ENCODE measurements around the gene SRCIN1. TPM values are rescaled to one million over a fixed set of nuclear protein-coding genes. Genes with fewer than 3 reads are reported as not detected.

The SRCIN1 gene
- total RNA-seq, 1 donor from 2014 or later = 2.1 TPM

DNA sequence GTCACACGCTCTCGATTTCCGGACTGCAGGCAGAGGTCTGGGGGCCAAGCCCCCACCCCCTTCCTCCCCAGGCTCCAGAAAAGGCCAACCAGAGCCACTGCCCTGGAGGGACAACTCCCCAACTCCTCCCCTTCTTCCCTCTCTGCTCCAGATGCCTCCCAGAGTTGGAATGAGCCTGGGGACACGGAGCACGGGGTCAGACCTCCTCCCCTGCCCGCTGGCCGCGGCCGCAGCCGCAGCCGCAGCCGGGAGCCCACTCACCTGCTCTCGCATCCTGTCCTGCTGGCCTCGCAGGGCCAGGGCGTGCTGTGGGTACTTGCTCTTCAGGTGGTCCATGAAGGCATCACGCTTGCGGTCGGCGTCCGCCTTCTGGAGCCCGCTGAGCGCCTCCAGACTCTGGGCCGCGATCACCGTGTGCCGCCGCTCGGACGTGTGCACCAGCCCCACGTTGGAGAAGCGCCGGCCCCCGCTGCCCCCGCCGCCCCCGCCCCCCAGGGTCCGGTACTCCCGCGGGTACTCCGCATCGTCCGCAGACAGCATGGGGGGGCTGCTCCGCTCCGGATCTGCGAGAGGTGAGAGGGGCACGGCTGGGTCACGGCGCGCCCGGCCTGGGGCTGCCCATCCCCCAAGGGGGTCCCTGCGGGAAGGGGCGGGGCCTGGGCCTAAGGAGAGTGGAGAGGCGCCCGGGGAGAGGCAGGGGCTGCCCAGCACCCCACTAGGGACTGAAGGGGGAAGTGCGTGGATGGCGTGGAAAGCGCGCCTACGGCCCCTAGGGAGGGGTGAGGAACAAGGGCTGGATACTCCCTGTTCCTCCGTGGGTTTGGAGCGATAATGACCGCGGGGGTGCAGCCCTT is 27.3 kb downstream of the SRCIN1 start:
- intact Hi-C loops (cut with DNase I) = no loop called here
- H3K4me1 ChIP-seq = peaks cover 10% of the 10 kb centered on the region
- DNase-seq (no peak), ATAC-seq (no peak)
- peaks cover 77% of the 10 kb centered on the region for H3K27me3 ChIP-seq
- no peaks in the 10 kb centered on the region for H3K9me3 ChIP-seq
- H3K36me3 ChIP-seq = no peaks in the 10 kb centered on the region
- H3K4me3 ChIP-seq = no peak overlapping the region
- TF ChIP-seq, protein P1, sequence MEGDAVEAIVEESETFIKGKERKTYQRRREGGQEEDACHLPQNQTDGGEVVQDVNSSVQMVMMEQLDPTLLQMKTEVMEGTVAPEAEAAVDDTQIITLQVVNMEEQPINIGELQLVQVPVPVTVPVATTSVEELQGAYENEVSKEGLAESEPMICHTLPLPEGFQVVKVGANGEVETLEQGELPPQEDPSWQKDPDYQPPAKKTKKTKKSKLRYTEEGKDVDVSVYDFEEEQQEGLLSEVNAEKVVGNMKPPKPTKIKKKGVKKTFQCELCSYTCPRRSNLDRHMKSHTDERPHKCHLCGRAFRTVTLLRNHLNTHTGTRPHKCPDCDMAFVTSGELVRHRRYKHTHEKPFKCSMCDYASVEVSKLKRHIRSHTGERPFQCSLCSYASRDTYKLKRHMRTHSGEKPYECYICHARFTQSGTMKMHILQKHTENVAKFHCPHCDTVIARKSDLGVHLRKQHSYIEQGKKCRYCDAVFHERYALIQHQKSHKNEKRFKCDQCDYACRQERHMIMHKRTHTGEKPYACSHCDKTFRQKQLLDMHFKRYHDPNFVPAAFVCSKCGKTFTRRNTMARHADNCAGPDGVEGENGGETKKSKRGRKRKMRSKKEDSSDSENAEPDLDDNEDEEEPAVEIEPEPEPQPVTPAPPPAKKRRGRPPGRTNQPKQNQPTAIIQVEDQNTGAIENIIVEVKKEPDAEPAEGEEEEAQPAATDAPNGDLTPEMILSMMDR (IDR thresholded peaks at IDR 0.05) = no peak
- H3K27ac ChIP-seq = no peak overlapping the region

DNA sequence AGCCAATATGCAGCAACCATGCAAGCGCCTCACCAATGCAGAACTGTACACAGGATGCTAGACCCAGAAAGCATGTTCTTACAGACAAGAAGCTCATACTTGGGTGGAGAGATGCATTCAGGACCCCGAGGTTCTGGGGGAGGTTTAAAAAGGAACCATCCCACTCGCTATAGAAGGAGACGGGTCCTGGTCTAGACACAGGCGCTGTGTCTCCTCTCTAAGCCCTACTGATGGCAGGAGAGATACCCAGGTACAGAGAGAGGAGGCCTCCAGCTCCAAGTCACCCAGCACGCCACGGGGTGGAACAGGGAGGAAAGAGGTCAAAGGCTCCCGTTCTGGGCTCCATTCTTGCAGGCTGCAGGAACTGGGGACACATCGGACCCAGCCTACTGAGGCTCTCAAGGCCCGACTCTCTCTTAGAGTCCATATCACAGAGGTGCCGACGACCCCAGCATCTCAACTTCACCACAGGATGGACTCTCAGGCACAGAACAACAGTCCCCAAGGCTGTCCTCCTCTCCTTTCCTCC is 28.0 kb downstream of the SRCIN1 start:
- H3K4me3 ChIP-seq = no peak overlapping the region
- no peak for ATAC-seq
- H3K4me1 ChIP-seq = peaks cover 10% of the 10 kb centered on the region
- intact Hi-C loops (cut with DNase I) = no loop called here
- TF ChIP-seq, protein P1 (IDR thresholded peaks at IDR 0.05) = no peak
- H3K9me3 ChIP-seq = no peaks in the 10 kb centered on the region
- no peak for DNase-seq
- H3K27me3 ChIP-seq = peaks cover 83% of the 10 kb centered on the region
- H3K27ac ChIP-seq = no peak overlapping the region
- H3K36me3 ChIP-seq = no peaks in the 10 kb centered on the region

DNA sequence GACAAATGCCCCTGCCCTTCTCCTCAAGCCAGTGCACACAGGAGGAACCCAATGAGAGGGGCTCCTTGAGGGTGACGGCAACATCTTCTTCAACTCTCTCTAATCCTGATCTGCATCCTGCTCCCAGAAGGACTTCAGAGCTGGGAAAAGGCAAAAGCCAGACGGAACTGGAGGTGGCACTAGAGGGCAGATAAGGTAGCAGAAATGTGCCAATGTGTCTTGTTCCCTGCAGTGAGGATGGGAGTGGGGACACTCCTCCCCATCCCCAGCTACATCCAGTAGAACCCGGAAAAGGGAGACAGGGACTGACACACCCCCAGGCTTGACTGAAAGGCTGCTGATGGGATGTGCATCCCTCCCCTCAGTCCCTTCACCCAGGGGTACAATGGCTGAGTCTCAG is 28.5 kb downstream of the SRCIN1 start:
- TF ChIP-seq, protein P1 (IDR thresholded peaks at IDR 0.05) = no peak
- Histone ChIP-seq H3K4me3 (no peak overlapping the region), H3K27me3 (peaks cover 86% of the 10 kb centered on the region), H3K36me3 (no peaks in the 10 kb centered on the region), H3K27ac (no peak overlapping the region), H3K9me3 (no peaks in the 10 kb centered on the region), H3K4me1 (peaks cover 12% of the 10 kb centered on the region)
- intact Hi-C loops (cut with DNase I) = no loop called here
- no peak for DNase-seq
- ATAC-seq = no peak

DNA sequence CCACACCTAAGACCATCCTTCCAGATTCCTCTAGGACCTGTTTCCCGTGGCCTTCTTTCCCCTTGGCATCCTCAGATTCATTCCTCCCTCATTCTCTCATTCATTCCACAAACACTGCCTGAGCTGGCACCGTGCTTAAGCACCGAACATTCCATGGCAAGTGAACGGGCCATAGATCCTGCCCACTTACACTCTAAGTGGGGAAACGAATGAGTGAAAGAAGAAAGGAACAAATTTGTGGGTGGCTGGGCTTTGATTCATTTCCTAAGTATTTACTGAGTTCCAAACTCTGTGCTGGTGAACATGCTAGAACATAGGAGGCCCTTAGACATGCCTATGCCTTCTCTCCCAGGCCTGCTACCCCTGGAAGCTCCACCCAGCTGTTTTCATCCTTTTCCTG is 30.0 kb downstream of the SRCIN1 start:
- TF ChIP-seq, protein P1 (IDR thresholded peaks at IDR 0.05) = no peak

DNA sequence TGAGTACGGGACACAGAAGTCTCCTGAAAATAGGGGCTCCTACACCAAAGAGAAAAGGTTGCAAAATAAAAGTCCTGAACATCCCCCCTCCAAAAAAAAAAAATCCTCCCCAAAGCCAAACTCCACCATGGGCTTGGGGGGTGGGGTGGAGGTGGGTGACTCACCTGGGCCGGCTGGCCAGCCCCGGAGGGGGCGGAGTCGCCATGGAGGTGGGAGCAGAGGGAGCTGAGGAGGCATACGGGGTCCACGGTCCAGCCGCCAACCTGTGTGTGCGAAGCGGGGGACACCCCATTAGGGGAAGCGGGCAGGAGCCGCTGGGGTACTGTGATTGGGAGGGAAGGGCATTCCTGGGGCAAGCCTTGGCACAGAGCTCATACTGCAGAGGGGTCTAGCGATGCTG is 31.0 kb downstream of the SRCIN1 start:
- intact Hi-C loops (cut with DNase I) = no loop called here
- Histone ChIP-seq H3K27ac (no peak overlapping the region), H3K4me1 (peaks cover 16% of the 10 kb centered on the region), H3K36me3 (no peaks in the 10 kb centered on the region), H3K9me3 (no peaks in the 10 kb centered on the region), H3K4me3 (no peak overlapping the region), H3K27me3 (peaks cover 86% of the 10 kb centered on the region)
- DNase-seq = no peak
- TF ChIP-seq, protein P1 (IDR thresholded peaks at IDR 0.05) = no peak
- no peak for ATAC-seq

More for the DNA sequence above, 30.0 kb downstream of the SRCIN1 start:
- Histone ChIP-seq H3K36me3 (no peaks in the 10 kb centered on the region), H3K4me3 (no peak overlapping the region), H3K4me1 (peaks cover 16% of the 10 kb centered on the region), H3K9me3 (no peaks in the 10 kb centered on the region), H3K27me3 (peaks cover 95% of the 10 kb centered on the region), H3K27ac (no peak overlapping the region)
- intact Hi-C loops (cut with DNase I) = no loop called here
- DNase-seq (no peak), ATAC-seq (no peak)

Measured in upper lobe of right lung (tissue), 1 donor.